Stomach (tissue), 9 donors: ENCODE data around the gene SBSN. TPM values are rescaled to one million over a fixed set of nuclear protein-coding genes. Genes with fewer than 3 reads are reported as not detected.

ENCODE experiments used
- DNase-seq, 2 donors: peaks; one replicate each; pipeline versions ENCODE4 v3.0.0 to v3.0.0-alpha.2; 2013 to 2019
- H3K27ac ChIP-seq, 5 donors: fragments of 200-600 bp in 4 of 5; sonication (generic) in 4 of 5; one replicate each; pipeline ENCODE4 v1.5.1; 2013 to 2019; ENCODE audit warnings: mild to moderate bottlenecking in 1 of 5, moderate library complexity in 1 of 5
- H3K27me3 ChIP-seq, 3 donors: fragments of 200-600 bp; sonication (generic); one replicate each; pipeline ENCODE4 v1.5.1; 2017 to 2019; ENCODE audit warnings: mixed run types in 1 of 3
- H3K36me3 ChIP-seq, 4 donors: fragments of 200-600 bp; sonication (generic); 1 replicate in 3 of 4; 2 replicates in 1 of 4; pipeline ENCODE4 v1.5.1; 2016 to 2019
- H3K4me1 ChIP-seq, 4 donors: fragments of 200-600 bp; sonication (generic); one replicate each; pipeline ENCODE4 v1.5.1; 2016 to 2019
- H3K4me3 ChIP-seq, 4 donors: fragments of 200-600 bp; sonication (generic) in 3 of 4; one replicate each; pipeline ENCODE4 v1.5.1; 2016 to 2019; ENCODE audit warnings: mild to moderate bottlenecking in 1 of 4
- H3K9me3 ChIP-seq, 4 donors: fragments of 200-600 bp; sonication (generic); one replicate each; pipeline ENCODE4 v1.5.1; 2016 to 2019
- EP300 ChIP-seq: sonication (generic); formaldehyde crosslinking; IDR thresholded peaks from one replicate; pipeline ENCODE4 v1.6.1; 2017; ENCODE audit warnings: antibody characterized with exemption
- POLR2A ChIP-seq, 4 donors: fragments of 450-650 bp; IDR thresholded peaks; one replicate each; pipeline ENCODE4 v1.6.1; 2016; ENCODE audit warnings: antibody characterized with exemption in 4 of 4, control low read depth in 2 of 4, mild to moderate bottlenecking in 1 of 4, moderate library complexity in 1 of 4
- POLR2AphosphoS5 ChIP-seq, 3 donors: sonication (generic); formaldehyde crosslinking; IDR thresholded peaks; one replicate each; pipeline ENCODE4 v1.6.1; 2016; ENCODE audit warnings: antibody characterized with exemption in 3 of 3
- WGBS, 5 donors: extraction: QIAGEN DNeasy Blood & Tissue Kit in 3 of 5; methylation state at CpG; one replicate each; pipeline versions ENCODE4 v1.1.5 to v1.1.7; 2013 to 2018; 5-methylcytosine and 5-hydroxymethylcytosine counted together
- intact Hi-C: fragments of 100-400 bp; cut with DNase I; formaldehyde crosslinking; loops from one replicate; pipeline ENCODE4 v1.15.1; 2023; ENCODE audit warnings: low total_unique reads
- polyA plus RNA-seq, 3 donors: library from polyadenylated mRNA; stranded (reverse); fragments of 200-250 nt; gene quantifications; one replicate each; pipeline ENCODE4 v1.2.3, GENCODE V29; 2013
- total RNA-seq, 5 donors: library from RNA; depleted of rRNA; stranded (reverse); fragments of >200 nt; gene quantifications; one replicate each; pipeline versions ENCODE4 v1.1.0 to v1.2.3, GENCODE V29; 2014 to 2016
- TF ChIP-seq, protein P1 (sequence below), 7 experiments: fragments of 450-650 bp in 4 of 7; fragments of 200-600 bp in 3 of 7; sonication (generic) in 3 of 7; IDR thresholded peaks; one replicate each; pipeline ENCODE4 v1.5.1; 2016 to 2019; ENCODE audit warnings: antibody characterized with exemption in 7 of 7, control low read depth in 2 of 7, mild to moderate bottlenecking in 1 of 7
- donor health status: healthy with polysubstance abuse.
- donor health status: Bipolar disorder and iron deficiency.
- donor health status: healthy.

The SBSN gene
- total and polyA plus RNA-seq, 8 donors, result 1.1 to 29.2 TPM; not detected in 6

DNA sequence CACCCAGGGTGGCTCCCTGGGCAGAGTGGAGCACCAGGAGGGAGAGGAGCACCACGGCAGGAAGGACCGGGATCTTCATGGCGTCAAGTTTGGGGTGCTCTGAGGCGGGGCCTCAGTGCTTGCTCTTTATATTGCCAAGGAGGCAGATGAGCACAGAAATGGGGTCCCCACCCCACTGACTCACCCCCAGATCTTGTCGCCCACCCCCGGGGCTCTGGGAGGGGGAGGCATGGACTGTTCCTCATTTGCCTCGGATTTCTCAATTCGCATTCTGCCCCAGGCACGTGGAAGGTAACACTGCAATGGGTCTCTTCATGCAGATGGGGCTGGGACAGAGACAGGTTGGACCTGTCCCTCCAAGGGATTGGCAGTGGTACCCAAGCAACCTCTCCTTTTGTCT lies 37.7 kb downstream of the SBSN start, which contains the start of gene KRTDAP:
Gene KRTDAP, minus strand, starts transcription at position 101 of the 400 bp plus-strand sequence. Its CDS starts 22 bp downstream, at position 79.
- Histone ChIP-seq H3K9me3 (no peaks in the 10 kb centered on the region), H3K27ac (no peak within 1 kb of the TSS), H3K36me3 (no peaks in the 10 kb centered on the region), H3K27me3 (peaks cover 0 to 36% (median 0%) of the 10 kb centered on the region in 3 donors), H3K4me1 (peaks cover 2 to 18% (median 15%) of the 10 kb centered on the region in 4 donors), H3K4me3 (no peak within 1 kb of the TSS)
- WGBS, 5 donors, result 79 to 91% (median 88%) methylated on average over 9 of the region's 9 CpGs
- intact Hi-C loops, result no loop called here
- TF ChIP-seq POLR2A (IDR thresholded peaks at IDR 0.05) (no peak), EP300 (no peak), POLR2AphosphoS5 (IDR thresholded peaks at IDR 0.05) (no peak)
- TF ChIP-seq, protein P1, sequence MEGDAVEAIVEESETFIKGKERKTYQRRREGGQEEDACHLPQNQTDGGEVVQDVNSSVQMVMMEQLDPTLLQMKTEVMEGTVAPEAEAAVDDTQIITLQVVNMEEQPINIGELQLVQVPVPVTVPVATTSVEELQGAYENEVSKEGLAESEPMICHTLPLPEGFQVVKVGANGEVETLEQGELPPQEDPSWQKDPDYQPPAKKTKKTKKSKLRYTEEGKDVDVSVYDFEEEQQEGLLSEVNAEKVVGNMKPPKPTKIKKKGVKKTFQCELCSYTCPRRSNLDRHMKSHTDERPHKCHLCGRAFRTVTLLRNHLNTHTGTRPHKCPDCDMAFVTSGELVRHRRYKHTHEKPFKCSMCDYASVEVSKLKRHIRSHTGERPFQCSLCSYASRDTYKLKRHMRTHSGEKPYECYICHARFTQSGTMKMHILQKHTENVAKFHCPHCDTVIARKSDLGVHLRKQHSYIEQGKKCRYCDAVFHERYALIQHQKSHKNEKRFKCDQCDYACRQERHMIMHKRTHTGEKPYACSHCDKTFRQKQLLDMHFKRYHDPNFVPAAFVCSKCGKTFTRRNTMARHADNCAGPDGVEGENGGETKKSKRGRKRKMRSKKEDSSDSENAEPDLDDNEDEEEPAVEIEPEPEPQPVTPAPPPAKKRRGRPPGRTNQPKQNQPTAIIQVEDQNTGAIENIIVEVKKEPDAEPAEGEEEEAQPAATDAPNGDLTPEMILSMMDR (IDR thresholded peaks at IDR 0.05), result no peak
- no peak for DNase-seq

DNA sequence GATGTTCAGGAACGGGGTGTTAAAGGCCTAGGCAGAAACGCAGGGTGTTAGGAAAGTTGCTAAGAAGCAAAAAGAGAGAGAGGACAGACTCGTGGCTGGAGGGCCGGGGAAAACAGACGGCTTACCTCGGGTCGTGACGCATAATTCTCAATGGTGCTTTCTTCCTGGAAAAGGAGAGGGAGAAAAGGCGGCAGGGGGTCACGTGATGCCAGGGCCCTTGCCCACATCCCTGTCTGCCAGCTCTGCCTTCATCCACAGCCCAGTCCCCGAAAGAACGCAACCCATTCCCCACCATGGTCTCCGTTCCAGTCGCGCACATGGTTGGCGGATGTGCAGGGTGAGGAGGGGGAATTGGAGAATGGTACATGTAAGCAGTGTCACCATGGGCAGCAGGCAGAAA lies 39.4 kb downstream of the SBSN start:
- WGBS, 5 donors, result 88 to 91% (median 90%) methylated on average over 16 of the region's 16 CpGs
- DNase-seq, result no peak

DNA sequence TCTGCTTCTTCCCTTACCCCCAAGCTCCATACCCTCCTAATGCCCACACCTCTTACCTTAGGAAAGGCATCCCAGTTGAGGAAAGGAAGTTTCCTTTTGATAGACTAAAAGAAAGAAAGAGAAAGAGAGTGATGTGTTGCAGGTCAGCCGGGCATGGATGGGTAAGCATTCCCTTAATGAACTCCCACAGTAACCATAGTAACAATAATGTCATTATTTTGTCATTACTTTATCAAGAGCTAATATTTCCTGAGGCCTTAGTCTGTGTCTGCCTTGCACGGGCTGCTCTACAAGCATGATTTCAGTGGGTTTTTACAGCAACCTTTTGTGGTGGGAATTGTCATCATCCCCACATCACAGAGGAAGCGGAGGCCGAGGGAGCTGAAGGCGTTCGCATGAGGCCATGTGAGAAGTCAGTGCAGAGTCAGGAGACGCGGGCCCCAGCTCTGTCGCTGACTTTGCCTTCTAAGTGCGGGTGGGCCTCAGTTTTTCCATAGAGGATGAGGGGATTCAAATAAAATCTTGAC lies 40.4 kb downstream of the SBSN start:
- no peak for DNase-seq
- no peaks in the 10 kb centered on the region for H3K36me3 ChIP-seq
- H3K9me3 ChIP-seq, result no peaks in the 10 kb centered on the region
- peaks cover 0 to 19% (median 0%) of the 10 kb centered on the region in 3 donors for H3K27me3 ChIP-seq
- H3K4me1 ChIP-seq, result peaks cover 6 to 18% (median 17%) of the 10 kb centered on the region in 4 donors
- intact Hi-C loops, result no loop called here
- no peak overlapping the region for H3K27ac ChIP-seq
- no peak for TF ChIP-seq POLR2AphosphoS5 (IDR thresholded peaks at IDR 0.05)
- TF ChIP-seq POLR2A (IDR thresholded peaks at IDR 0.05), result no peak
- no peak for TF ChIP-seq EP300
- TF ChIP-seq, protein P1 (IDR thresholded peaks at IDR 0.05), result no peak
- 85 to 92% (median 90%) methylated on average over 10 of the region's 10 CpGs for WGBS, 5 donors
- no peak overlapping the region for H3K4me3 ChIP-seq

More for the DNA sequence above, 39.4 kb downstream of the SBSN start:
- no peaks in the 10 kb centered on the region for H3K36me3 ChIP-seq
- H3K27me3 ChIP-seq, result peaks cover 0 to 24% (median 0%) of the 10 kb centered on the region in 3 donors
- no peaks in the 10 kb centered on the region for H3K9me3 ChIP-seq
- H3K4me1 ChIP-seq, result peaks cover 6 to 18% (median 17%) of the 10 kb centered on the region in 4 donors
- H3K27ac ChIP-seq, result no peak overlapping the region
- no peak for TF ChIP-seq POLR2A (IDR thresholded peaks at IDR 0.05)
- TF ChIP-seq, protein P1 (IDR thresholded peaks at IDR 0.05), result no peak
- no peak for TF ChIP-seq POLR2AphosphoS5 (IDR thresholded peaks at IDR 0.05)
- no peak for TF ChIP-seq EP300
- intact Hi-C loops, result no loop called here
- H3K4me3 ChIP-seq, result no peak overlapping the region

DNA sequence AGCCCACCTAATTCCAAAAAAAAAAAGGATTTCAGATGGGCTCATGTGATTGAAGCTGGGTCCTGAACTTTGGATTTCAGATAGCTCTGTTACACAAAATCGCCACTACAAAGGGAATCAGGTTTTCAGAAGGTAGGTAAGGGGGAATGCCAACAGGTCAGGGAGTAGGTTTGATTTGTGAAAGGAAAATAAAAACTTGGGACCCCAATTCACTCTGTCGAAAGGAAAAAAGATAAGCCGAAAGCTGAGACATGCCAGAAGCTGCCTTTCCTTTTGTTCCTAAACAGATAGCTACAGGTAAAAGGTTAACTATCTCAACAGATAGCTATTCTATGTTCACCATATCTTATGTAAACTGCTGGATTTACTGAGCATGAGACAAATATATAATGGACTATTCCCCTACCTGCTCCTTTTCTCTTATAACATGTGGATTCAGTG lies 41.8 kb downstream of the SBSN start:
- peaks cover 6 to 17% (median 13%) of the 10 kb centered on the region in 4 donors for H3K4me1 ChIP-seq
- no peaks in the 10 kb centered on the region for H3K36me3 ChIP-seq
- TF ChIP-seq, protein P1 (IDR thresholded peaks at IDR 0.05), result no peak
- no peak for TF ChIP-seq POLR2AphosphoS5 (IDR thresholded peaks at IDR 0.05)
- no peak for TF ChIP-seq POLR2A (IDR thresholded peaks at IDR 0.05)
- no peaks in the 10 kb centered on the region for H3K9me3 ChIP-seq
- no peak overlapping the region for H3K27ac ChIP-seq
- no peak for DNase-seq
- no peak overlapping the region for H3K4me3 ChIP-seq
- WGBS, 5 donors, result 38 to 55% (median 45%) methylated on average over 3 of the region's 3 CpGs
- H3K27me3 ChIP-seq, result peaks cover 0 to 7% (median 0%) of the 10 kb centered on the region in 3 donors
- intact Hi-C loops, result no loop called here
